HG02763 (cell line): Measurements from ENCODE around the gene SYNPO.

ENCODE experiments used
- ATAC-seq: cut with Tn5 transposase; IDR thresholded peaks from one replicate; pipeline ENCODE4 v1.9.1; 2021; ENCODE audit warnings: mild to moderate bottlenecking, moderate library complexity; ENCODE audit not compliant: unreplicated experiment

SYNPO gene, protein sequence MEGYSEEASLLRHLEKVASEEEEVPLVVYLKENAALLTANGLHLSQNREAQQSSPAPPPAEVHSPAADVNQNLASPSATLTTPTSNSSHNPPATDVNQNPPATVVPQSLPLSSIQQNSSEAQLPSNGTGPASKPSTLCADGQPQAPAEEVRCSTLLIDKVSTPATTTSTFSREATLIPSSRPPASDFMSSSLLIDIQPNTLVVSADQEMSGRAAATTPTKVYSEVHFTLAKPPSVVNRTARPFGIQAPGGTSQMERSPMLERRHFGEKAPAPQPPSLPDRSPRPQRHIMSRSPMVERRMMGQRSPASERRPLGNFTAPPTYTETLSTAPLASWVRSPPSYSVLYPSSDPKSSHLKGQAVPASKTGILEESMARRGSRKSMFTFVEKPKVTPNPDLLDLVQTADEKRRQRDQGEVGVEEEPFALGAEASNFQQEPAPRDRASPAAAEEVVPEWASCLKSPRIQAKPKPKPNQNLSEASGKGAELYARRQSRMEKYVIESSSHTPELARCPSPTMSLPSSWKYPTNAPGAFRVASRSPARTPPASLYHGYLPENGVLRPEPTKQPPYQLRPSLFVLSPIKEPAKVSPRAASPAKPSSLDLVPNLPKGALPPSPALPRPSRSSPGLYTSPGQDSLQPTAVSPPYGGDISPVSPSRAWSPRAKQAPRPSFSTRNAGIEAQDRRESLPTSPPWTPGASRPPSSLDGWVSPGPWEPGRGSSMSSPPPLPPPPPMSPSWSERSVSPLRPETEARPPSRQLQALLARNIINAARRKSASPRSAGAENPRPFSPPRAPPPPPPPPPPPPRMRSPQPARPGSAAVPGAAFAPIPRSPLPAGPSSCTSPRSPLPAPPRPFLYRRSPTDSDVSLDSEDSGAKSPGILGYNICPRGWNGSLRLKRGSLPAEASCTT

DNA sequence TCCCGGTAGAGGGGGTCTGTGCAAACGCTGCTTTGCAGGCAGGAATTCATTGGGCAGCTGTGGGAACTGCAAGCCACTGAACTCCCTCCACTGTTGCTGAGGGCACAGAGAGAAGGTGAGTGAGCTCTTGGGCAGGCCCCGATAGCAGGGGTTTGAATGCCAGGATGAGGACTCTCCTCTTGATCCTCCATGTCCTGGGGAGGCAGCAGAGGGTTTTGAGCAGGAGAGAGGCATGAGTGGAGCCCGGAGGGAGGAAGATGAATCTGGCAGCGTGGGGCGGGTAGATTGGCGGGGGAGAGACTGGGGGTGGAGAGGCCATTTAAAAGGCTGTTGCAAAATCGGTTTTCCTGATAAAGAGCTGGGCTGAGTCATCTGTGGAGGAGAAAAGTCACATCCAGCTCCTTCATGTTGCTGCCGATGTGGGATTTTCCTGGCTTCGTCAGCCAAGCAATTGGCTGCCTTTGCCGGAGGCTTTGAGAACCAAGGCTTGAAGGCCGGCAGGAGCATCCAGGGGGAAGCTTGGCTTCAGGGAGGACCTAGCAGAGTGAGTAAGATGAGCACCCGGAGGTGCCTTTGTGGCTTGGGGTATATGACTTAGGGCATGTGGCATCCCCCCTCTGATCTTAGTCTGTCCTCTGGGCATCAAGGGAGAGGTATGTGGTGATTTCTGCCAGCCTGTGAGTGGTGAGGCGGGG is at the start of gene SYNPO:
Gene SYNPO (plus strand): TSS at position 350 of the 695 bp plus-strand sequence. CDS start 7,616 bp downstream, outside the sequence.
- ATAC-seq, result no peak

- no peak for ATAC-seq
Observed at GRCh38 chr5:150590979-150591695, 49.3 kb upstream of the SYNPO start.

- ATAC-seq, result no peak
Observed at GRCh38 chr5:150593593-150593992, 46.9 kb upstream of the SYNPO start.

DNA sequence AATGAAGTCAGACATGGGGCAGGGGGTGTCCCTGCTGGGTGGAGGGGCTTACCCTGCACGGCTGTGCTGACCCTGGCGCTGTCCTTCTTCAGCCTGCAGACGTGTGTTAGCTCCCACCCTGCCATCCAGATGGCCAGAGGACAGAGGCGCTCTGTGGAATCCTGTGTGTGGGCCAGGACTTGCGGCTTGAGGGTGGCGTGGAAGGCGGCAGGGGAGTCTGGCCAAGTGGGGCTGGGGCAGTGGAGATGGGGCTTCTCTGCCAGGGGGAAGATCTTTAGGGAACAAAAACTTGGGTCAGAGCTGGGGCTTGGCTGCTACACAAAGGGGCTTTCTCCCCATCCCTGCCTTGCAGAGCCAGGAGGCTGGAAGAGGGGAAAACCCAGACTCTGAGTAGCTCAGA is 46.5 kb upstream of the SYNPO start:
- ATAC-seq, result no peak

- ATAC-seq, result no peak
Observed at GRCh38 chr5:150595466-150596031, 44.9 kb upstream of the SYNPO start.

GRCh38 chr5:150596313-150596712 is 44.1 kb upstream of the SYNPO start:
- ATAC-seq, result no peak

GRCh38 chr5:150596826-150597225 is 43.6 kb upstream of the SYNPO start:
- ATAC-seq, result no peak

- no peak for ATAC-seq
Observed at GRCh38 chr5:150598006-150598405, 42.5 kb upstream of the SYNPO start.

DNA sequence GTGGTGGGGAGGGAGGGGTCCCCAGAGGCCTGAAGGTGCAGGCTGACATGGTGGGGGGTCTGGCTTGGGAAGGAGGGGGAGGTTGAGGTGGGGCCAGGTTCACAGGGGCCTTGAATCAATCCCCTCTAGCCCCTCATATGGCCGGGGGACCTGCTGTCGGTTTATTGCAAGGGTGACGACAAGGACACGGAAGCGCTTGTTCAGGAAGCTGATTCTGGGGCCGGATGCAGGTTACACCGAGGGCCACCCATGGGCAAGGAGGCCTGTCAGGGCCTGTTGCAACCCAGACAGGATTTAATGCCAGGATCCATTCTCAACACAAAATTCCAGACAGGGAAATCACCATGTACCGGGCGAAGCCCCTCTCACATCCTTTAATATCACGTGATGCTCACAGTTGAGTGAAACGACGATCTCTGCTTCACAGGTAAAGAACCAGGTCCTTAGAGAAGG is 41.6 kb upstream of the SYNPO start:
- ATAC-seq, result no peak

DNA sequence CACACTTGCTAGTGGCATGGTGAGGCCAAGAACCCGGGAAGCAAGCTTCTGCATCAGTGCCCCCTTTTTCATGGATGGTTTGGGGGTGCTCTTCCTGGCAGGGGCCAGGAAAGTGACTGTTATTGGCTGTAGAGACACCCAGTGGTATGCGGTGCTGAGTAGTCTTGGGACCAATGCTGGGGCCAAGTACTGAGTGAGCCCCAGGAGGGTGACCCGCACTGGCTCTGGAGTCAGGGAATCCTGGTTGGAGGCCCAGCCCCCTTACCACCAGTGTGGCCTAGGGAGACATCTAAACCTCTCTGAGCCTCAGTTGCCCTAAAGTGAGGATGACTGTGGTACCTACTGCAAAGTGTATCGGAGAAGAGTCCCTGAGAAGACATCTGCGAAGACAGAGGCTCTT is 41.2 kb upstream of the SYNPO start:
- no peak for ATAC-seq

DNA sequence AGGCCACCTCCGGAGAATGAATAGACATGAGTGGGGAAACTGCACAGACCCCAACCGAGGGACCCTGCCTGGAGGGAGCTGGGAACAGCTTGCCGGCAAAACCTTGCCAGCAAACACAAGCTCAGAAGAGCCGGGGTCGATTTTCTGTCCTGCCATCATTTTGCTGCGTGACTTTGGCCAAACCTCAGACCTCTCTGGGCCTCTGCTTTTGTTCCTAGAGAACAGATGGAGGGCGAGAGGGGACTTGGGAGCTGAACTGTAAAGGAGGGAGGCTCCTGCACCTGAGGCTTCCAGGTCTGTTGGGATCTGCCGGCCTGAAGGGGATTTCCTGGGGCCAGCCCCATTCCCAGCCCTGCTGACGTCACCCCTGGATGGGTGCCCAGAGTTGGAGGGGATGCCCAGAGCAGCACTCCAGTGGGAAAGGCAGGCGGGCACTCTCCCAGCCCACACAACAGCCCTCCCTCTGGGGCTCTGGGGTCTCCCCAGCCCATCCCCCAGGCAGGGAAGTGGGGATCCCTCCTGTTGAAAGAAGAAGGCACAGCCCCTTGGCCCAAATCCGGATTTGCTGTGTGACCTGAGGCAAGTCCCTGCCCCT is 40.4 kb upstream of the SYNPO start:
- ATAC-seq, result no peak

GRCh38 chr5:150600616-150601490 is 39.6 kb upstream of the SYNPO start:
- ATAC-seq, result no peak

- ATAC-seq, result no peak
Observed at GRCh38 chr5:150601491-150602345, 38.7 kb upstream of the SYNPO start.

- ATAC-seq, result no peak
Observed at GRCh38 chr5:150603052-150603451, 37.4 kb upstream of the SYNPO start.

DNA sequence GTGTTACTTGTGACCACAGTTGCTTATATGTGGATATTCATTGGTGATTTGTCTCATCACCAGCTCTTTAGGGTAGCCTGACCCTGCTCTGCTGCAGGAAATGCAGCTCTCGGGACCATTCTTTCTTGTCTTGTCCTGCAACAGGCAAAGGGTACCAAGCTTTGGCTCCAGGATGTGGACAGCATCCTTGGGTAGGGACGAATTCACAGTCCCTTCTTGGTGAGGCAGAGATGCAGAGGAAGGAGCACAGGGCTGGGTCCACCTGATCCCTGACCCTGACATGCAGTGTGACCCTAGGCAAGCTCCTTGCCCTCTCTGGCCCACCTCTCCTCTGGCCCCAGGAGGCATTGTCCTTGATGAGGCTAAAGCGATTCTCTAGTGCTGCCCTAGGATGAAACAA is 37.0 kb upstream of the SYNPO start:
- ATAC-seq, result no peak

DNA sequence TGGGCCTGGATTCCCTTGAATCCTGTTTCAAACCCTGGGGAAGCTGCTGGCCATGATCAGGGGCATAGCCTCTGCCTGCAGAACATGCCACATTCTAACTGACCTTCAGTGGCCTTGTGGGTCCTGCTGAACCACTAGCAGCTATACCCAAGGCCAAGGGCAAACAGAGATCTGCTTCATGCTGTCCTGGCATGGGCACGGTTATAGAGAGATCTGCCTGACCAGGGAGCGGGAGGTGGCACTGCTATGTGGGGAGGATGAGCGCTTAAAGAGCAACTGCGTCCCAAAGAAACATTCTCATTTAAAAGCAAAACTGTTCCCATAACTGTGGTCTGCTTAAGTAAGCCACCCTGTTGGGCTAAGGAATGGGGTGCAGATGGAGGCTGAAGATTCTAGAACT is 36.5 kb upstream of the SYNPO start:
- no peak for ATAC-seq

- no peak for ATAC-seq
Observed at GRCh38 chr5:150604894-150605440, 35.5 kb upstream of the SYNPO start.

DNA sequence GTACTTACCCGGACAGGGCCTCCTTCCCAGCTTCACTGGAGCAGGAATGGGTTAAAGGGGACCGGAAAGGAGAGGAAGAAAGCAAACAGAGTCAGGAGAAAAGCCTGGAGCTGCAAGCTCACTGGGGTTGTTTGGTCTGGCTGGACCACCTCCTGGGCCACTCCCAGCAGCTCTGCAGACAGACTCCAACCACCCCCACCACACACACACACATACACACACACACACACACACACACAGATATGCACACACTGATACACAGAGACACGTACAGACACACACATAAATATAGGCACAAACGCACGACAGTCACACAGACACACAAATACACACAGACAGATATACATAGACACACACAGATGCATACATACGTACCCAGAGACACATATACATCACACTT is 34.9 kb upstream of the SYNPO start:
- no peak for ATAC-seq
